ENCODE results near the gene ZNF280C. TPM values are rescaled to one million over a fixed set of nuclear protein-coding genes. Genes with fewer than 3 reads are reported as not detected.

ZNF280C gene, protein sequence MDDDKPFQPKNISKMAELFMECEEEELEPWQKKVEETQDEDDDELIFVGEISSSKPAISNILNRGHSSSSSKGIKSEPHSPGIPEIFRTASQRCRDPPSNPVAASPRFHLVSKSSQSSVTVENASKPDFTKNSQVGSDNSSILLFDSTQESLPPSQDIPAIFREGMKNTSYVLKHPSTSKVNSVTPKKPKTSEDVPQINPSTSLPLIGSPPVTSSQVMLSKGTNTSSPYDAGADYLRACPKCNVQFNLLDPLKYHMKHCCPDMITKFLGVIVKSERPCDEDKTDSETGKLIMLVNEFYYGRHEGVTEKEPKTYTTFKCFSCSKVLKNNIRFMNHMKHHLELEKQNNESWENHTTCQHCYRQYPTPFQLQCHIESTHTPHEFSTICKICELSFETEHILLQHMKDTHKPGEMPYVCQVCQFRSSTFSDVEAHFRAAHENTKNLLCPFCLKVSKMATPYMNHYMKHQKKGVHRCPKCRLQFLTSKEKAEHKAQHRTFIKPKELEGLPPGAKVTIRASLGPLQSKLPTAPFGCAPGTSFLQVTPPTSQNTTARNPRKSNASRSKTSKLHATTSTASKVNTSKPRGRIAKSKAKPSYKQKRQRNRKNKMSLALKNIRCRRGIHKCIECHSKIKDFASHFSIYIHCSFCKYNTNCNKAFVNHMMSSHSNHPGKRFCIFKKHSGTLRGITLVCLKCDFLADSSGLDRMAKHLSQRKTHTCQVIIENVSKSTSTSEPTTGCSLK
- 4.6 and 5.2 TPM in 2 replicates for total RNA-seq (2014; rRNA removed)
- percentile 68 among the genes with signal in this experiment for Bru-seq, nascent RNA
- BruChase-seq, experiment 1, labeled RNA remaining after a 6-hour chase, result percentile 61 among the genes with signal in this experiment
- BruChase-seq, experiment 2, labeled RNA remaining after a 2-hour chase, result percentile 64 among the genes with signal in this experiment
- long read RNA-seq, full-length matches to known transcripts, result 2 of 4 reads
- long read RNA-seq, partial matches to known transcripts, result 1 of 4 reads
- long read RNA-seq, other reads (novel, unspliced or antisense), result 1 of 4 reads

DNA sequence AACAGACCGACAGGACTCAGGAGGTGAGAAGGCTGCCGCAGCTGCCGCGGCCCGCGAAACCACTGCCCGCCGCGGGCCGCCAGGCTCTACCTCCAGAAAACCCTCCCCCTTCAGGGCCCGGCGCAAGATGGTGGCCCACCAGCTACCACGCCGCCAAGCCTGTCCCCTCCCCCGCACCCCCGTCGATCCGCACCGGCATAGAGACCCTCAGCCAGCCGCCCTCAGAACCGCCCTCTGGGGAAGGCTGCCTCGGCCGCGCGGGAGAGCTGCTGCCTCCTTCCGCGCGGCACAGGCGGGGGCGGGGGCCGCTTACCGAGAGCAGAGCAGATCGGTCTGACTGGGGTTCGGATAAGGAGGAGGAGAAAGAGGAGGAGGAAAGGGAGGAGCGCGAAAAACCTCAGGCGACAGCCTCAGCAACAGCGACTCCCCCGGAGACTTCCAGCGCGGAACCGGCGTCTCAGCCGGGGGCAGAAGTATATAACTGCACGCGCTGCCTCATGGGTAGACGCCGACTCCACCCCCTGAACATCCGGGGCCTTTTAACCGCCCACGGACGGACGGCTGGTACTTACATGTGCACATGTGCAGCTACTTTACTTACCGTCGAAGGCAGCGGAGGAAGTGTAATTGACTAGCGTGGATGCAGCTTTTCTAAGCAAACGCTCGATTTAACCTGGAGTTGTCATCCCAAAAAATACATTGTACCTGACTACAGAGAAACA lies at the start of gene ZNF280C:
Gene ZNF280C, minus strand, starts transcription at position 451 of the 722 bp plus-strand sequence. CDS start 8,450 bp downstream, outside the sequence.
- H3K9ac ChIP-seq (ENCODE audit: low read length), result peak within 1 kb of the TSS; percentile 81
- peaks cover 42% of the 10 kb centered on the region for H3K79me2 ChIP-seq (ENCODE audit: low read length)
- BruUV-seq (replicated peaks), result no TSS peak
- no peaks in the 10 kb centered on the region for H3F3A ChIP-seq (ENCODE audit: low read length, unreplicated experiment)
- no peaks in the 10 kb centered on the region for H3K27me3 ChIP-seq (ENCODE audit: low read length)
- peak within 1 kb of the TSS; percentile 76 for H2AFZ ChIP-seq (ENCODE audit: low read length)
- DNase-seq, result peak; percentile 92
- peaks cover 14% of the 10 kb centered on the region; the same call in 1 of the 2 replicates for H3K4me1 ChIP-seq (ENCODE audit: insufficient read depth, low read length)
- H3K27ac ChIP-seq (ENCODE audit: low read length), result peak within 1 kb of the TSS; percentile 56
- H3K4me2 ChIP-seq (ENCODE audit: low read length), result peak within 1 kb of the TSS; percentile 91
- CTCF ChIA-PET, result no interaction called here
- H4K20me1 ChIP-seq (ENCODE audit: low read length), result no peaks in the 10 kb centered on the region
- intact Hi-C loops (cut with micrococcal nuclease), result loop anchor here (1.0 kb wide), 1 partner anchor 71 kb away; the partner anchor contains the start of gene SLC25A14
- TF ChIP-seq CTCF (conservative IDR thresholded peaks at IDR 0.05; ENCODE audit: low read depth, low read length) (peak; percentile 25), EZH2phosphoT487 (IDR thresholded peaks at IDR 0.05; ENCODE audit: borderline replicate concordance, low read length) (no peak)
- peak within 1 kb of the TSS; percentile 93 for H3K4me3 ChIP-seq (ENCODE audit: low read length)
- ATAC-seq, result peak; percentile 95
- no peaks in the 10 kb centered on the region for H3K9me2 ChIP-seq (replicated peaks; ENCODE audit: low read length)
- POLR2A ChIA-PET (ENCODE audit: unreplicated experiment), result no interaction called here
- no peaks in the 10 kb centered on the region for H3K36me3 ChIP-seq (ENCODE audit: low read depth, low read length)
- H3K9me3 ChIP-seq (ENCODE audit: low read length), result no peaks in the 10 kb centered on the region

GRCh38 chrX:130304587-130305368 lies 36.1 kb upstream of the ZNF280C start:
- no peak overlapping the region for H3K4me2 ChIP-seq (ENCODE audit: low read length)
- H3K9me2 ChIP-seq (replicated peaks; ENCODE audit: low read length), result no peaks in the 10 kb centered on the region
- POLR2A ChIA-PET (ENCODE audit: unreplicated experiment), result no interaction called here
- H3K36me3 ChIP-seq (ENCODE audit: low read depth, low read length), result no peaks in the 10 kb centered on the region
- H4K20me1 ChIP-seq (ENCODE audit: low read length), result no peaks in the 10 kb centered on the region
- no TSS peak for BruUV-seq (replicated peaks)
- no peak overlapping the region for H2AFZ ChIP-seq (ENCODE audit: low read length)
- no peaks in the 10 kb centered on the region for H3K79me2 ChIP-seq (ENCODE audit: low read length)
- H3K27ac ChIP-seq (ENCODE audit: low read length), result no peak overlapping the region
- intact Hi-C loops (cut with micrococcal nuclease), result no loop called here
- no peaks in the 10 kb centered on the region for H3K4me1 ChIP-seq (ENCODE audit: insufficient read depth, low read length)
- ATAC-seq, result no peak
- H3K27me3 ChIP-seq (ENCODE audit: low read length), result no peaks in the 10 kb centered on the region
- no peak overlapping the region for H3K4me3 ChIP-seq (ENCODE audit: low read length)
- no peaks in the 10 kb centered on the region for H3F3A ChIP-seq (ENCODE audit: low read length, unreplicated experiment)
- H3K9ac ChIP-seq (ENCODE audit: low read length), result no peak overlapping the region
- H3K9me3 ChIP-seq (ENCODE audit: low read length), result no peaks in the 10 kb centered on the region
- no peak for DNase-seq
- TF ChIP-seq EZH2 (IDR thresholded peaks at IDR 0.05; ENCODE audit: low read length, unreplicated experiment) (no peak), CTCF (conservative IDR thresholded peaks at IDR 0.05; ENCODE audit: low read depth, low read length) (no peak), EZH2phosphoT487 (IDR thresholded peaks at IDR 0.05; ENCODE audit: borderline replicate concordance, low read length) (no peak)
- CTCF ChIA-PET, result no interaction called here
